Measurements from ENCODE around the gene KCNQ5.

DNA sequence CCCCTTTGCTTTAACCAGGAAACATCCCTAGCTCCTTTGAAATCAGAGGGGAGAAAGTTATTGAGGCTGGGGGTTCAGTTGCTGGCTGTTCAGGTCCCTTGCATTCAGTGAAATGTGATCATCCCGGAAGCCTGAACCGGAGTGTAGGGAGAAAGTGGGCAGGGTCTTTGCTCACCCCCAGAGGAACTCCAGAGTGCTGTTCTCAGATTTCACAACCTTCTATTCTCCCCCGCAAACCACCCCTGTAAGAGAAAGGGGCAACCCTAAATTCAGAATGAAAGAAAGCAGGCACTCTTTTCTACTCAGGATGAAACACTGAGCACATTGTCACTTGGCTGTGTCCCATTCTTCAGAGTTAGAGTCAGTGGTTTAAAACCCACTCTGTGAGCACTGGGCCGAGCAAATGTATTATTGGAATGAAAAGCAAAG is 463.6 kb downstream of the KCNQ5 start:
- TF ChIP-seq, protein P1, sequence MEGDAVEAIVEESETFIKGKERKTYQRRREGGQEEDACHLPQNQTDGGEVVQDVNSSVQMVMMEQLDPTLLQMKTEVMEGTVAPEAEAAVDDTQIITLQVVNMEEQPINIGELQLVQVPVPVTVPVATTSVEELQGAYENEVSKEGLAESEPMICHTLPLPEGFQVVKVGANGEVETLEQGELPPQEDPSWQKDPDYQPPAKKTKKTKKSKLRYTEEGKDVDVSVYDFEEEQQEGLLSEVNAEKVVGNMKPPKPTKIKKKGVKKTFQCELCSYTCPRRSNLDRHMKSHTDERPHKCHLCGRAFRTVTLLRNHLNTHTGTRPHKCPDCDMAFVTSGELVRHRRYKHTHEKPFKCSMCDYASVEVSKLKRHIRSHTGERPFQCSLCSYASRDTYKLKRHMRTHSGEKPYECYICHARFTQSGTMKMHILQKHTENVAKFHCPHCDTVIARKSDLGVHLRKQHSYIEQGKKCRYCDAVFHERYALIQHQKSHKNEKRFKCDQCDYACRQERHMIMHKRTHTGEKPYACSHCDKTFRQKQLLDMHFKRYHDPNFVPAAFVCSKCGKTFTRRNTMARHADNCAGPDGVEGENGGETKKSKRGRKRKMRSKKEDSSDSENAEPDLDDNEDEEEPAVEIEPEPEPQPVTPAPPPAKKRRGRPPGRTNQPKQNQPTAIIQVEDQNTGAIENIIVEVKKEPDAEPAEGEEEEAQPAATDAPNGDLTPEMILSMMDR (IDR thresholded peaks at IDR 0.05): no peak
- TF ChIP-seq POLR2A (IDR thresholded peaks at IDR 0.05): no peak

Data from thyroid gland (tissue), 4 donors.